HG02759 (cell line): Measurements from ENCODE around the gene EXPH5.

Experiments
- ATAC-seq: cut with Tn5 transposase; IDR thresholded peaks from one replicate; pipeline ENCODE4 v1.9.1; 2021; ENCODE audit warnings: mild to moderate bottlenecking, moderate library complexity; ENCODE audit not compliant: unreplicated experiment

EXPH5 gene

DNA sequence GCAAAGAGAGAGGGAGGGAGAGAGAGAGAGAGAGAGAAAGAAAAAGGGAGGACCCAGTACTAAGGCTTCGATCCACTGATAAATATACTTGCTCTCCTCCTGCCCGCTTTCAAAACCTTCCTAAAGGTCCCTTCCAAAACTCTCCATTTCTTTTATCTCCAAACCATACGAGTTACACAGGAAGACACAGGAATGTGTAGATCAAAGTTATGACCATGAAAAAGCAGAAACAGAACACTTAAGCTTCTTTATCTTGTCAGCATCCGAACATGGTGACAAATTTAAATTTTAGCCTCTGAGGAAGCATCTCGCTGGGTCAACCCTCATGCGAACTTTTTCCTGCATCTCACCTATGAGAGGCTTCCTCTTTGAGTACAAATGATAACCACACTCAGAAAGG, 66.2 kb downstream of the EXPH5 start:
- no peak for ATAC-seq

DNA sequence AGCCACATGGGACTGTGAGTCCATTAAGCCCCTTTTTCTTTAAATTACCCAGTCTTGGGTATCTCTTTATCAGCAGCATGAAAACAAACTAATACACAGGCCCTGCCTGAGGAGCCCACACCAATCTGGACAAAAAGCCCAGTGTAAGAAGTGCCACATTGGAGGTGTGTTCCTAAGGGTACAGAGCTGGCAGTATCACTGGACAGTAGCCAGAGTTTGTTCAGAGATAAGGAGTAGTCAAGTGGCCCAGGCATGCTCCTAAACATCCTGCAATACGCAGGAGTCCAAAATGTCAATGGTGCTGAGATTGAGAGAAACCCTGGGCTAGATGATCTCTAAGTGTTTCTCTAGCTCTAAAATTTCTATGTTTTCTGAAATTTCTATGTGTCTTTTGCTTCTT, 68.4 kb downstream of the EXPH5 start:
- ATAC-seq: no peak

DNA sequence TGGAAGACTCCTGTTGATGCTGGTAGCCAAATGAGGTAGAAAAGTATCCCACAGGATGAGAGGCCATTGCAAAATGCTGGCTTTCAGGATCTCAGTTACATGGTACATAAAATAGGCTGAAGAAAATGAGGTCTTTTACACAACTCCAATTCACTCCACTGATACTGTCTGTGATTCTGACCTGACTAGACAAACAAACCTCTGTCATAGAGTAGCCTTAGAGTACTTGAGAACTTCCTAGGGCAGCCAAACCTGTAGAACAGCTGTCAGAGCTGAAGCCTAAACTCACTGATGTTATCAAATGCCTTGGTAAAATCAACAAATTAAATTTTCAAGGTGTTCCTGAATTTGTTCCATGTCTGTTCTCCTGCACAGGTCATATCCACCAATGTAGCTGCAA, 69.1 kb downstream of the EXPH5 start:
- no peak for ATAC-seq

DNA sequence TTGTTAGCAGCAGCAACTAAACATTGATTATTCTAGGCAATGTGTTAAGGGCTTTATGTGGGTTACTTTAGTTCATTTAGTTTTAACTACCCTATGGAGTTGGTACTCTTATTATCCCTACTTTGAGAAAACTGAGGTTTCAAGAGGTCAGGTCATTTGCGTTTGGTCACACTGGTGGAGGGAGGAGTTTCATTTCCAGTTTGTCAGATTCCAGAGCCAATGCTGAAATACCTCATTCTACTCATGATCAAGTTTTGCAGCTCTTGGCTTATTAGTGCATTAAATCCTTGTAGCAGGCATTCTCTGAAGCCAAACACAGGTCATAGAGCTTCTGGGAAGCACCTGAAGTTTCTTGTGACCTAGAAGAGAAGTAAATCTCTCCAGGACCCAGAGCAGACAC, 71.2 kb downstream of the EXPH5 start:
- no peak for ATAC-seq

DNA sequence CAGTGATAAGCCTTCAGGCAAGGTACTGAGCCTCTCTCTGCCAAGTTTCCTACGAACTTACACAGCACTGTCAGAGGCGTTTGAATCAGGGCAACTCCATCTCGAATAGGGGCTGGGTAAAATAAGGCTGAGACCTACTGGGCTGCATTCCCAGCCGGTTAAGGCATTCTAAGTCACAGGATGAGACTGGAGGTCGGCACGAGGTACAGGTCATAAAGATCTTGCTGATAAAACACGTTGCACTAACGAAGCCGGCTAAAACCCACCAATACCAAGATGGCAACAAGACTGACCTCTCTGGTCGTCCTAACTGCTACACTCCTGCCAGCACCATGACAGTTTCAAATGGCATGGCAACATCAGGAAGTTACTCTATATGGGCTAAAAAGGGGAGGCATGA, 75.0 kb downstream of the EXPH5 start:
- ATAC-seq: no peak

DNA sequence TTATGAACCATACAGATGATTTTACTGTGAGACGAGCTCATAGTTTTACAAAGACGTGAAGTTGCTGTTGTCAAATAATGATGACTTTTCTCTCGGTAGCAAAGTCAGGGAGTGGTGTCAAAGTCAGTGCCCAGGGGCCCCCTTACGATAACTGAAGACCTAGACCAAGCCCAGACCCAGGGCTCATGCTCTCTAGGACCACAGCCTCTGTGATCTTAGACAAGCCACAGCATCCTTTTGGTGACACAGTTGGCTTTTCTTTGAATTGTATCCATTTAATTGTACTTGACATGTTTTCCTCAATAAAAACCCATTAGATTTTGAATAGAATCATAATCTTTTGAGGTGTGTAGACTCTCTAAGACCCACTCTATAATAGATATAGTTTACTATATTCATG, 77.4 kb downstream of the EXPH5 start:
- no peak for ATAC-seq

DNA sequence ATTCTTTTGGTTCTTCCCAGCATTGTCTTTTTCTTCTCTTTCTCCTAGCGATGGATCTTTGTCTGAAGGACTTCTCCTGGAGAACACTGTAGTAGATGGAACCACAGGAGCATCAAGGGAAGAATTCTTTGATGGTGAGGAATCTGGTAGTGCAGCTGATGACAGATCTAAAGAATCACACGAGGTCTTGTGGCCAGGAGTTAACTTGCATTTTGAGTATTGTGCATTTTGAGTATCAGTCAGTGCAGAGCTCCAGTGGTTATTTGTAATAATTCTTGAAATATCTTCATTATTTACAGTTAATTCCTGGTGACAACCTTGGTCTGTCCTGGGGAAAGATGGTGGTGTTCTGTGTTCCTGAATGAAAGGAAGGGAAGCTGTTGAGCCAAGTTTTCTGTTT, 80.9 kb downstream of the EXPH5 start:
- no peak for ATAC-seq

DNA sequence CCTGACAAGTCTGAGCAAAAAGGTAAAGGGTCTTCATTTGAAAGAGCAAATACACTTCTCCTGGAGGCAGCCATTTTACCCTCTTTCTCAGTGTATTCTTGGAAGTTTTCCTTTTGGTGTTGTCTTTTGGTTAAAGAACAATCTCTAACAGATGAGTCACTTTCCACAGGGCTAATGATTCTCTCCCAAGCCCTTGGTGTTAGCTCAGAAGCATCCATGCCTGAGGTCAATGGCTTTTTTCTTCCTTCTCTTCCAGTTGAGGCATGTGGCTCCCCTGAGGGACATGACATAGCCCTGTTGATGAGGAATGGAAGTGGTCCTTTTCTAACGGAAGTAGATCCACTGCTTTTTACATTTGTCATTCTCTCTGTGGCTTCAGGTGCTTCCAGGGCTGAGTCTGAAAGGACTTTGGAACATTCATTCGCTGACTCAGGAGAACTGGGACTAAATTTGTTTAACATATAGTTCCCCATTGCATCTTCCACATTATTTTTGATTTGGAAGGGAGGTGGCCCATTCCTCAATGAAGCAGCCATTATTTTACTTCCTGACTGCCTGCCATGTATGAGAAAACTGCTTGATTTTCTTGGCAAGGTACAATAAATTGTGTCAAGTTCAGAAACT, 81.6 kb downstream of the EXPH5 start:
- no peak for ATAC-seq

DNA sequence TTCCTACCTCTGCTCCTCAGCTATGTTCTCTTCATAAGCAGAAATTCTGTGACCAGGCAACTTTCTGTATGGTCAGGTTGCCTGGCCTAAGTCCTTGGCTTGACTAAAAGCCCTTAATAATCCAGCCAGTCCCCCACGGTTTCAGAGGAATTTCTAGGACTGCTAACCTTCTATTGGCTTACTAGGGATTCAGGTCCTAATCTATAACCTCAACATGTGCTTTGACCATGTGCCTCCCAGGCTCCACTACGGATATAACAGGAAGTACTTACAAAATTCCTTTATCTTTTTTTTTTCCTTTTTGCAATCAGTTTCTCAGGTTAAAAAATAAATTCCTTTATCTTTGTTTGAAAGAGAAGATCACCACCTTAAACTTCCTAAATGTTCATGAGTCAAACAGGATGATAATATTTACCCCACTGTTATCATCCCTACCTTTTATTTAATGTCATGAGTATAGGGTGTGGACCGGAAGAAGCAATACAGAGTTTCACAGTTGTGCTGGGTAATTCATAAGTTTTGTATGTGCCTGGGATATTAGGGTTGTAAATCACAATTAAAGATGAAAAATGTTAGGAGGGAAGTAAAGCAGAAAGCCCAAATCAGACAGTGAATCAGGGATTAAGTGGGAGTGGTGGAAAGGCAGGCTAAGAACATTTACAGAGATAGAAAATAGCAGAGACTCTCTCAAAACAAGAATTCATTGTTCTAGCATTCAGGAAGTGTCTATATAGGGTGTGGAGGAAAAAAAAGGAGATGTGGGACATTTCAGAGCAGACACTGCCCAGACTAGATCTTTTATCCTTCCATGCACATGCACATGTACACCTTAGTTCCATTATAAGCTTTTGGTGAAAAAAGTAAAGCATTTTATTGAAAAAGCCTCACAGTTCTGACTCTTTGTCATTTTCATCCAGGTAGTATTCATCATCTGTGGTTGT, 84.6 kb downstream of the EXPH5 start:
- no peak for ATAC-seq

DNA sequence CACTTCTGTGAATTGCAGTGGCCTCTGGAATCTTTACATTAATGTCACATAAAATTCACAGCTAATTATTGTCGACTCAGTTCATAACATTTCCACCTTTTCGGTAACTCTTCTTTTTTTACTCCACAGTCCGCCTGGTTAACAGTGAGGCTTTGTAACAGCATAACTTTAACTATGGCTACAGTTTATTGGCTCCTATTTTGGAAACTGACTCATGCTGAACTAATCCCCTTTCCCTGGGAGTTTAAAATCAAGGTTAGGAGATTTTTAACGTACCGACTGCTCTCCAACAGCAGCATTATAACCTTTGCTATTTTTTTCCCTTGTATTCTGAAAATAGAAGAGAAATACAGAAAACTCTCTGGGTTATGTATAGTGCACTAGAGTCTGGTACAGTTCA, 92.2 kb downstream of the EXPH5 start:
- no peak for ATAC-seq

DNA sequence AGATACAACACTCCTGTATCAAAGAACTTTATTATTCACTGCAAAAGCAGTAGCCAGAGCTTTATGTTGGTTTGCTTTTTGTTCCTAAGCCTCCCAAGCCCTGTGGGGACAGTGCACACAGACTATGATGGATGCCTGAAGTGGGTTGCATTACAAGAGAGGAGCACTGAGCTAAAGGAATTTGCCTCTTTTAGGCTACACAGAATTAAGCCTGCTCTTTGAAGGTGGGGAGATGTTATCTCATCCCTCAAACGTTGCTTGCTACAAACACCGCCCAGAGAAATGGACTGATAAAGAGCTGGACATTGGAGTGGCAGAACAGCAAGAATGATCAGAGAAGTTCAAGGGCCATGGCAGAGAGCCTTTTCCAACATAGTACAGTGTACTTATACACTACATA, 92.8 kb downstream of the EXPH5 start:
- no peak for ATAC-seq

DNA sequence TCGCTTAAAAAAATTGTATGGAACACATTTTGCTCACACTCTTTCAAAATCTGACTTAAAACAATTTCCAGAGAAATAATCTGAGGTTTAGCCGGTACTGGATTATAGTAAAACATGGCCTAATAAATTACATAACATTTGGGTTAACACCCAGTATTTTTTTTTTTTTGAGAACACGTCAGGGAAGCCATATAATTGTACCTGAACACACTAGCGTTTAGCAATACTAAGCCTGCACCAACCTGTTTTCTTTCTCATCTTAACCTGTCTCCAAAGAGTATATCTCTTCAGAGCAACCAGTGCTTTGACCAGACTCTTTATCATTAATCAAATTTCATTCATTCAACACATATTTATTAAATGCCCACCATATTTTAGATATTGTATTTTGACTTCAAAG, 93.4 kb downstream of the EXPH5 start:
- ATAC-seq: no peak

DNA sequence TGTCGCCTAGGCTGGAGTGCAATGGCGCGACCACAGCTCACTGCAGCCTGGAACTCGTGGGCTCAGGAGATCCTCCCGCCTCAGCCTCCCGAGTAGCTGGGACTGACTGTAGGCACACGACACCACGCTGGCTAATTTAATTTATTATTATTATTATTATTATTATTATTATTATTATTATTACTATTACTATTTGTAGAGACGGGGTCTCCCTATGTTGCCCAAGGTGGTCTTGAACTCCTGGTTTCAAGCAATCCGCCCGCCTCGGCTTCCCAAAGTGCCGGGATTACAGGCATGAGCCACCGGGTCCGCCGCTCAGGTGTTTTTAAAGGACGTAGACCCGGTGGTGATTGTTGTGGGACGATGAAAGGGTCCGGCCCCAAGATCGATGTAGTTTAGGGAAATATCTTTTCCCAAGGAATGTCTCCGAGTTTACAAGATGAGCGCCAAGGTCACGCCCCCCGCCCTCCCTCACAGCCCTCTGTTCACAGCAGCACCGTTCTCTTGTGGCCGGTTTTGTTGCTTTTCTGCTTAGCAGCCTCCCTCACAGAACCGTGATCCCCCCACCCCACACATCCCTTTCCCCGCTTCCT, 94.7 kb downstream of the EXPH5 start:
- no peak for ATAC-seq

DNA sequence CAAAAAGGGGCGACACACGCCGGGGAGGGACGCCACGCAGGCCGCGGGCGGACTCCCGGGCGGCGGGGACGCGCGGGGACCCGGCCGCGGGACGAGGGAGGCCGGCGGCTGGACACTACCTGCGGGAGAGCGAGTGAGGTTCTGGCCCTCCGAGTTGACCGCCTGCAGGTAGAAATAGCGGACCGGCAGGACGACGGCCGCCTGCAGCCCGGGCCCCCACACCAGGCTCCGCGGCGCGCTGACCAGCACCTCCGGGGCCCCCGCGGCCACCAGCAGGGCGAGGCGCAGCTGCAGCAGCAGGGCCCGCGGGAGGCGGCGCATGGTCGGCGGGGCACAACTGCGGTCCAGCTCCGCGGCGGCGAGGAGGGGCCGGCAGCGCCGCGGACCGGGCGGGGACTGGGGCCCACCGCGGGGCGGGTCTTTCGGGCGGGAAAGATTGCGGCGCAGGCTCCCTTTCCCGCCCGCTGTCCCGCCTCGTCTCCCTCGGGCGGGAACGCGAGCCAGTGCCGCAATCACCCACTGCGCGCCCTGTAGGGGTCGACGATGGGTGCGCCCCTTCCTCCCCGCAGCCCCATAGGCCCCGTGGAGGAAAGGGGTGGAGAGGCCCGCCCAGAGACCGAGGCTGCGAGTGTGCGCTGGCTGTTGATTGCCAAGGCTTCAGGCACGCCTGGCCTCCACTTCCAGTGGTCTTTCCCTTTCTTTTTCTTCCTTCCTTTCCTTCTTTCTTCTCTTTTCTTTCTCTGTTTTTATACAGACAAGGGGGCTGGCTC, 95.3 kb downstream of the EXPH5 start, which contains the start of gene POGLUT3:
Gene POGLUT3 (minus strand): TSS at position 339 of the 770 bp plus-strand sequence. CDS start 18 bp downstream, at position 321.
- ATAC-seq: peak; percentile 63

DNA sequence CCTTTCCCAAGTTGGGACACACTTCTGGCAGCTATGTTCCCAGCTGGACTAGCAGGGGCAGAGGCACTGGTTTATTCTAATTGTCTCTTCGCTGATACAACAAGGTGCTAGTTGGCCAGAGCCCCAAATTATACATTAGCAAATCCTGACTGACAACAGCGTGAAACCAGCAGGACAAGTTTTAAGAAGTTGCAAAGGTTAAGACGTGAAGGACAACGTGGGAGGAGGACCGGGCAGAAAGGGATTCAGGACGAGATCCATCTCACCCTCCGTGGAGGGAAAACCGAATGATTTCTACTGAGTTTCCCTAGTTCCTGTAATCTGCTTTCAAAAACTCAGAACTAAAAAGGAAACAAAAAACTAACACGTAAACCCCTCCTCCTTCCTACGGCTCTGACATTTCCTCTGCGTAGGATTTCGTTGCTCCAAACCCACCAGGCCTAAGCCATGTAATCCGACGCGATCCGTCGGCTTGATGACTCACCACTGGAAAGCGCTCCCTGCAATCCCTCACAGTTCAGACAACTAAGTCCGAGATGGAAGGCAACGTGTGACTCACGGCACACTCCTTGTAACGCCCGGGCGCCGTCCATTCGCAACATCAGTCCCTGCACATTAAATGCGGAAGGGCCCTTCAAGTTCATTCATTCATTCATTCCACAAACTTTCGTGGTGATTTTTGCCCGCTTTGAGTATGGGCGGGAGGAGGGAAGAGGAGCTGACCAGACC, 96.1 kb downstream of the EXPH5 start:
- peak; percentile 56 for ATAC-seq

DNA sequence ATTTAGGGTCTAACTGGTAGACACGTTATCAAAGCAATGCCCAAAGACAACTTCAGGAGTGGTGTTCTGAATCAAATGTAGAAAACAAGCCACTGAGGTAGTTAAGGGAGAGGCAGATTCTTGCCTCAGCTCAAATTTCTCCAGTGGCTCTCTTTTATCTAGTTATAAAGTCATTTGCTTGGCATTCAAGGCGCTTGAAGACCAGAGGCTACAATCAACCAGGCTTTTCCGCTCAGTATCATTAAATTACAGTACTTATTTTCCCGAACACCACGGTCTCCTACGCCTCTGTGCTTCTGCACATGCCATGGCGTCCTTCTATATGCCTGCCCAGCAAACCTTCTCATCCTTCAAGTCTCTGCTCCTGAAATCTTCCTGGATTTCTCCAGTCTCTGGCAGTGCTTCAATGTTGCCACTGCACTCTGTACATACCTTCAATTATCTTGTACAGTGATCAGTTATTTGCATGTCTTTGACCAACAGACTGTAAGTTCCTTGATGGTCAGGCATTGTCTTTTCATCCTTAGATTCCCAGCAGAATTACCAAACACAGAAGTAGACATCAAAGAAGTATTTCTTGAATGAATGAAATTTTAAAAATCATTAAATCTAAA, 96.8 kb downstream of the EXPH5 start:
- ATAC-seq: no peak

DNA sequence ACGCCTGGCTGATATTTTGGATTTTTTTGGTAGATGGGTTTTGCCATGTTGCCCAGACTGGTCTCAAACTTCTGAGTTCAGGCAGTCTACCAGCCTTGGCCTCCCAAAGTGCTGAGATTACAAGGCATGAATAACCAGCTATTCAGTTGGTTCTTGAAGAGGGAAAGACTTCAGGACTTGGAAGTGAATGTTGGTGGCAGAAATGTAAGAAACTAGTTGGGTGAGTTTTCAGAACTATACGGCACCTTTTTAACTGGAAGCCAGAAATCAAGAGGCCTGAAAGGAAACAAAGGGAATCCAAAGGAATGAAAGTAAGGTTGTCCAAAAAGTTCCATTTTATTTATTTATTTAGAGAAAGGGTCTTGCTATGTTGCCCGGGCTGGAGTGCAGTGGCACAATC, 98.2 kb downstream of the EXPH5 start:
- no peak for ATAC-seq

DNA sequence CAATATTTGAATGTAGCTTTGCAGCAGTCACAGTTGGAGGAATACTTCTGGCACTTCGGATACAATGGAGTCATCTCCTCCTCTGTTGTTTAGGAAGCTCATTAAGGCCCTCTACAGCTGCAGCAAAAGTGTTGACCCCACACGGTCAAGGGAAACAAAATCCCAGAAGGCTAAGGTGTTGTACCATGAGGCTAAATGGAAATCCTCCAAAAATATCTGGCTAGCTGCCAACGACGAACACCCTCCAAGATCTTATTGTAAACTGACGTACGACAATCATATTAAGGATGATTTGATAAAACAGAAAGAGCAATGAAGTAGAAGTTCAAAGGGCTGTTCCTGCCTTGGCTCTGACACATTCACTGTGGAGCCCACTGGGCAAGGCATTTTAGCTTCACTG, 99.4 kb downstream of the EXPH5 start:
- ATAC-seq: no peak

DNA sequence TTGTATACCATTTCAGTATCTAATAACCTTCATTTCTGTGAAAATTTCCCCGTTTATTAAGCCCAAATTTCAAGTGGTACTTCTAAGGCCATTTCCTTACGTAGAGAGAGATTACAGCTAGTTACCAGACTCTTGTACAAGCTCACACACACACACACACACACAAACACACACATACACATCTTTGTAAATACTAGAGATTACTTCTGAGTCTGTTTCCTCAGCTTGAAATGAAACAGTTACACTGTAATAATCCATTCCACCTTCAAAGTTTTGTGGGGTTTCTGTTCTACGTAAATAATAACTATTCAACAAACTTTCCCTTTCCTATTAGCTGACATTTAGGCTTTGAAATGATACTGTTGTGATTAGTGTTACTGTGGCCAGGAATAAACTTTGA, 101.6 kb downstream of the EXPH5 start:
- ATAC-seq: no peak

DNA sequence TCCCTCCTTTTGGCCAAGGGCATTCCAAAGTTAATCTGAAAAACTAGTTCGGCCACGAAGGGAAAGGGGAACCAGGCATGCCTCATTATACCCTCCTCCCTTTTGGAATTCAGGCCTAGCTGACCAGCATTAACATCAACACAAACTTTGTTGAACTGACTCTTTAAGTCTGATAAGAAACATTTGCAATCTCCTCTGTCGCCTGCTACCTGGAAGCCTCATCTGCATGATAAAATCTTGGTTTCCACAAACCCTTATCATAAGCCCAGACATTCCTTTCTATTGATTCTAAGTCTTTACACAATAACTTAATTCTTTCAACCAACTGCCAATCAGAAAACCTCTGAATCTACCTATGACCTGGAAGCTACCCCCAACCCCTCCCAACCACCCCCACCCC, 106.7 kb downstream of the EXPH5 start:
- ATAC-seq: no peak
